ENCODE measurements around the gene CABCOCO1. TPM values are rescaled to one million over a fixed set of nuclear protein-coding genes. Genes with fewer than 3 reads are reported as not detected.

Gene CABCOCO1
- total RNA-seq, 1 donor from 2014 or later: not detected

DNA sequence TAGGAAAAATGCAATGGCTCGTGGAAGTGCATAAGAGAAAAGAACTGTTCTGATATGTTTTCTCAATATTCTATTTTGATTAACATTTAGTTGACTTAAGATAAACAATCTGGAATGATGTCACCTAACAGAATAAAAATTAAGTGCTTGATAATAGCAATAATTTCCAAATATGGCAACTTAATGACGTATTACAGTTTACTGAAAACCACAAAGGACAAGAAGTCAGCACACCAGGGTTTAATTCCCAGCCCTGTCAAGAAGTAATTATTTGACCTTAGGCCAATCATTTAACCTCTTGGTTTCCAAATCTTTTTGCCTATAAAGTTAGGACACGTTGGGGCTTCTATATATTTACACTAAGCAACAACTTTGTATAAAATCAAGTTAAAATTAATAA is 95.7 kb downstream of the CABCOCO1 start:
- Histone ChIP-seq H3K9me3 (no peaks in the 10 kb centered on the region), H3K27ac (no peak overlapping the region), H3K4me3 (no peak overlapping the region), H3K36me3 (no peaks in the 10 kb centered on the region), H3K4me1 (no peaks in the 10 kb centered on the region), H3K27me3 (no peaks in the 10 kb centered on the region)
- DNase-seq (no peak), ATAC-seq (no peak)
- intact Hi-C loops (cut with DNase I): no loop called here
- TF ChIP-seq CTCF (IDR thresholded peaks at IDR 0.05): no peak

- Histone ChIP-seq H3K4me1 (no peaks in the 10 kb centered on the region), H3K9me3 (no peaks in the 10 kb centered on the region), H3K4me3 (no peak overlapping the region), H3K36me3 (no peaks in the 10 kb centered on the region), H3K27me3 (no peaks in the 10 kb centered on the region), H3K27ac (no peak overlapping the region)
- intact Hi-C loops (cut with DNase I): no loop called here
- TF ChIP-seq CTCF (IDR thresholded peaks at IDR 0.05): no peak
- no peak for DNase-seq
- ATAC-seq: no peak
These were observed 97.0 kb downstream of the CABCOCO1 start for GRCh38 chr10:61759751-61760150.

GRCh38 chr10:61760943-61761824 is 98.5 kb downstream of the CABCOCO1 start:
- H3K36me3 ChIP-seq: no peaks in the 10 kb centered on the region
- ATAC-seq (no peak), DNase-seq (no peak)
- TF ChIP-seq CTCF (IDR thresholded peaks at IDR 0.05): no peak
- H3K27ac ChIP-seq: no peak overlapping the region
- H3K4me3 ChIP-seq: no peak overlapping the region
- no peaks in the 10 kb centered on the region for H3K27me3 ChIP-seq
- H3K4me1 ChIP-seq: no peaks in the 10 kb centered on the region
- intact Hi-C loops (cut with DNase I): no loop called here
- H3K9me3 ChIP-seq: no peaks in the 10 kb centered on the region

GRCh38 chr10:61761825-61762217 is 99.1 kb downstream of the CABCOCO1 start:
- no peak for TF ChIP-seq CTCF (IDR thresholded peaks at IDR 0.05)
- Histone ChIP-seq H3K27me3 (no peaks in the 10 kb centered on the region), H3K36me3 (no peaks in the 10 kb centered on the region), H3K4me3 (no peak overlapping the region), H3K27ac (no peak overlapping the region), H3K9me3 (no peaks in the 10 kb centered on the region), H3K4me1 (no peaks in the 10 kb centered on the region)
- DNase-seq: no peak
- intact Hi-C loops (cut with DNase I): no loop called here
- no peak for ATAC-seq

DNA sequence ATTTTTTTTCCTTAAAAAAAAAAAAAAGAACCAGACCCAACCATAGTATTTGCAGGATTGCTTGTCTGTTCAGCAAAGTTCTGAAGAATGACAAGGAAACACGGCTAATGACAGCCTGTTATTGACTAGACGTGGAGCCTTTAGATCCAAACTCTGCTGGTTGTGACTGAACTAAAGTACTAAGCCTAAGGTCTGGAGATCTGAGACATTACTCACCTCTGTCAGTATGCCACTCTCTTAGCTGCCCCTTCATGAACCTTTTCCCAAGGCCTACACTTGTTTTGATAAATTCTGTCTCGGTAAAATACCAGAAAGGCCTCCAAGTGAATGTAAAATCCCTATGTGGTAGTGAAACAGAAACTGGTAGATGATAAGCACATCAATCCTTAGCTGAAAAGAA is 101.0 kb downstream of the CABCOCO1 start:
- Histone ChIP-seq H3K27me3 (no peaks in the 10 kb centered on the region), H3K9me3 (no peaks in the 10 kb centered on the region), H3K4me3 (no peak overlapping the region), H3K4me1 (no peaks in the 10 kb centered on the region), H3K36me3 (no peaks in the 10 kb centered on the region), H3K27ac (no peak overlapping the region)
- TF ChIP-seq CTCF (IDR thresholded peaks at IDR 0.05): no peak
- no peak for ATAC-seq
- intact Hi-C loops (cut with DNase I): no loop called here
- no peak for DNase-seq
